Cerebellar nuclear complex (tissue), 1 donor: Measurements from ENCODE around the gene EHD1.
"Not testable (repeated sequence)": the region's sequence is repeated elsewhere in the genome, so short reads cannot be mapped to it uniquely, and the experiment has no call there.

Source experiments
- DNase-seq, 2 experiments: peaks; one replicate each; lab custom pipeline; 2025; lab: John Stamatoyannopoulos, UW

EHD1 gene

GRCh38 chr11:64826578-64827450, 51.6 kb downstream of the EHD1 start:
- DNase-seq, result no peak

- no peak for DNase-seq
These were observed 52.4 kb downstream of the EHD1 start for GRCh38 chr11:64826062-64826461.

- no peak for DNase-seq
These were observed 54.8 kb downstream of the EHD1 start for GRCh38 chr11:64823568-64824119.

- DNase-seq, result no peak
These were observed 60.9 kb downstream of the EHD1 start for GRCh38 chr11:64817476-64817875.

GRCh38 chr11:64815433-64815832, 63.0 kb downstream of the EHD1 start:
- DNase-seq, result not testable (repeated sequence)

- no peak for DNase-seq
These were observed 63.7 kb downstream of the EHD1 start for GRCh38 chr11:64814712-64815187.

- no peak for DNase-seq
These were observed 64.6 kb downstream of the EHD1 start for GRCh38 chr11:64813826-64814225.

GRCh38 chr11:64810891-64811272, 67.5 kb downstream of the EHD1 start:
- no peak for DNase-seq

GRCh38 chr11:64810271-64810890, 68.0 kb downstream of the EHD1 start, which contains the start of gene MEN1:
Gene MEN1 (minus strand): TSS chr11:64810551. CDS start chr11:64810109, 442 bp downstream.
- peak; percentile 91 to 92 for DNase-seq

- DNase-seq, result no peak
These were observed 68.6 kb downstream of the EHD1 start for GRCh38 chr11:64809781-64810241.

- DNase-seq, result no peak
These were observed 72.9 kb downstream of the EHD1 start for GRCh38 chr11:64805481-64805880.

- DNase-seq, result no peak
These were observed 73.8 kb downstream of the EHD1 start for GRCh38 chr11:64804346-64805210.

GRCh38 chr11:64803846-64804345, 74.5 kb downstream of the EHD1 start:
- DNase-seq, result no peak

GRCh38 chr11:64803158-64803845, 75.1 kb downstream of the EHD1 start, which contains the start of gene MAP4K2:
Gene MAP4K2 (minus strand): TSS chr11:64803214. CDS start chr11:64803149, 65 bp downstream.
- peak in 1 of 2 experiments; percentile 43 for DNase-seq

- no peak for DNase-seq
These were observed 75.9 kb downstream of the EHD1 start for GRCh38 chr11:64802370-64803157.
